GM12875 (cell line): Measurements from ENCODE around the gene HS6ST1.
A peak's percentile ranks its signal among the peaks of the same experiment; 100 is the strongest.

Source experiments
- H3K4me3 ChIP-seq: one replicate; pipeline ENCODE4 v1.5.1; 2011; ENCODE audit warnings: low read depth, low read length, control low read depth
- CTCF ChIP-seq: IDR thresholded peaks from 2 replicates; pipeline ENCODE4 v1.5.1; 2011; ENCODE audit warnings: low read depth, mild to moderate bottlenecking, control low read depth, inconsistent platforms, low read length, moderate library complexity, borderline replicate concordance; ENCODE audit not compliant: insufficient read depth

Gene HS6ST1

GRCh38 chr2:128233790-128234395, 84.8 kb downstream of the HS6ST1 start:
- TF ChIP-seq CTCF = no peak
- H3K4me3 ChIP-seq = no peak overlapping the region

- peak; percentile 98 for TF ChIP-seq CTCF
- H3K4me3 ChIP-seq = peak overlapping the region; percentile 46
Observed at GRCh38 chr2:128232965-128233789, 85.5 kb downstream of the HS6ST1 start.

- no peak for TF ChIP-seq CTCF
- no peak overlapping the region for H3K4me3 ChIP-seq
Observed at GRCh38 chr2:128228894-128229293, 89.8 kb downstream of the HS6ST1 start.

- no peak for TF ChIP-seq CTCF
- H3K4me3 ChIP-seq = no peak overlapping the region
Observed at GRCh38 chr2:128227862-128228261, 90.8 kb downstream of the HS6ST1 start.

- H3K4me3 ChIP-seq = no peak overlapping the region
- no peak for TF ChIP-seq CTCF
Observed at GRCh38 chr2:128219891-128220290, 98.8 kb downstream of the HS6ST1 start.

- TF ChIP-seq CTCF = no peak
- H3K4me3 ChIP-seq = no peak overlapping the region
Observed at GRCh38 chr2:128217671-128218070, 101.0 kb downstream of the HS6ST1 start.
